NCI-H187 (cell line): ENCODE data around the gene JSRP1.

ENCODE experiments used
- DNase-seq, 2 experiments: peaks; one replicate each; lab custom pipeline; 2025; lab: John Stamatoyannopoulos, UW

Gene JSRP1

DNA sequence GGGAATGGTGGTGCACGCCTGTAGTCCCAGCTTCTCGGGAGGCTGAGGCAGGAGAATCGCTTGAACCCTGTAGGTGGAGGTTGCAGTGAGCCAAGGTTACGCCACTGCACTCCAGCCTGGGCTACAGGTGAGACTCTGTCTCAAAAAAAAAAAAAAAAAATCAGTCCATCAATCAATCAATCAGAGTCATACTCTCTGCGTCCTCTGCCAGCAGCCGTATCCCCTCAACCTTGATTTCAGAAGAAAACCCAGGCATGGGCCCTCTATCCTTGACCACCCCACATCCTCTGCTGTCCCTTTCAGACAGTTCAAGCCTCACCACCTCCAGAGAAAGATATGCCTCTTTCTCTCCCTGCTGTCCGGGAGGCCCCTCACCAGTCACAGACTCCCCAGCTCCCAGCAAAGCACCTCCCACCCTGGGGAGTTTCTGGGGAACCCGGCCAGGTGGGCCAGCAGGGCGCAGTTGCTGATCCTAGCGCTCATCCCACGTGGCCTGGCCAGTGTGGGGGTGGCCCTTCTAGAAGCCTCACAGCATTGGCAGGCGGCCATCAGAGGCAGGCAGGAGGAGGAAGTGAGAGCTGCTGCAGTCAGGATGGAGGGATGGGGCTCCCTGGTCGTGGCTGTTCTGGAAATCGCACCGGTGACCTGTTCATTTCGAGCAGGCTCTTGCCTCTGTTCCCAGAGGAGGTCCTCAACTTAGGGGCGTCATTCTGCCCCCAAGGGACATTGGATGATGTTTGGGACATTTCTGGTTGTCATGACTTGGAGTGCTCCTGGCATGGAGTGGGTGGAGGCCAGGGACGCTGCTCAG lies 10.2 kb upstream of the JSRP1 start:
- DNase-seq: no peak

DNA sequence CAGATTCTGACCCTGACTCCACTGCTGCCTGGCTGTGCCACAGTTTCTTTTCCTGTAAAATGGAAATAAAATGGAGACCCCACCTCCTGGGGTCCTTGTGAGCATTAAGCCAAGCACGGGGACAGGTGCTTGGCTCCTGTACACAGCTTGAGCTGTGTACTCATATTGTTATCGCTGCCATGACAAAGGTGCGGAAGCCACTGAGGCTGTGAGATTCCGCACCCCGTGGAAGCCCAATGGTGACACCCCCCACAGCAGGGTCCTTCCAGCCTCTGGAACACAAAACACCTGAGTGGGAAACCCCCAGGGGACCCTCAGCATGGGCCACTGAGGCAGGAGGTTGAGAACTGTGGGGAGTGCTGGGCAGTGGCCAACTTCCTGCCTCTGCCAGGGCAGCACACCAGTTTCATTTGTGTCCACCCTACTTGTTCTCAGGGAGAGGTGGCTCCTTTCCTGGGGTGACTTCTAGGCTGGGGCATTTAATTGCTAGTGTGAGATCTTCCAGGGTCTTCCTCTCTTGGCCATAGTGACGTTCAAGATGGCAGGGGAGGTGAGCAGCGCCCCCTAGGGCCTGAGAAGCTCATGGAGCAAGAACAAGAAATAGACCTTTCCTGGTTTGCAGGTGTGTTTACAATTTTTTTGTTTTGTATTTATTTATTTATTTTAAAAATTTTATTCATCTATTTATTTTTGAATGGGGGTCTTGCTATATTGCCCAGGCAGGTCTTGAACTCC lies 5.4 kb upstream of the JSRP1 start:
- no peak for DNase-seq

GRCh38 chr19:2260341-2260805 lies 4.2 kb upstream of the JSRP1 start:
- DNase-seq: no peak

DNA sequence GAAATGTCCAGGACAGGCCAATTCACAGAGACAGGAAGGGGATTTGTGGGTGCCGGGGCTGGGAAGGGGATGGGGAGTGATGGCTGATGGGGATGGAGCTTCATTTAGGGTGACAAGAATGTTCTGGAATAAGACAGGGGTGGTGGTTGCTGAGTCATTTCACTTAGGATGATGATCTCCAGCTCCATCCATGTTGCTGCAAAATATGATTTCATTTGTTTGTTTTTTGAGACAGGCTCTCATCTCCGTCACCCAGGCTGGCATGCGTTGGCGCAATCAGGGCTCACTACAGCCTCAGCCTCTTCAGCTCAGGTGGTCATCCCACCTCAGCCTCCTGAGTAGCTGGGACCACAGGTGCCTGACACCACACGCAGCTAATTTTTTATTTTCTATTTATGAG lies 3.1 kb upstream of the JSRP1 start:
- DNase-seq: no peak

DNA sequence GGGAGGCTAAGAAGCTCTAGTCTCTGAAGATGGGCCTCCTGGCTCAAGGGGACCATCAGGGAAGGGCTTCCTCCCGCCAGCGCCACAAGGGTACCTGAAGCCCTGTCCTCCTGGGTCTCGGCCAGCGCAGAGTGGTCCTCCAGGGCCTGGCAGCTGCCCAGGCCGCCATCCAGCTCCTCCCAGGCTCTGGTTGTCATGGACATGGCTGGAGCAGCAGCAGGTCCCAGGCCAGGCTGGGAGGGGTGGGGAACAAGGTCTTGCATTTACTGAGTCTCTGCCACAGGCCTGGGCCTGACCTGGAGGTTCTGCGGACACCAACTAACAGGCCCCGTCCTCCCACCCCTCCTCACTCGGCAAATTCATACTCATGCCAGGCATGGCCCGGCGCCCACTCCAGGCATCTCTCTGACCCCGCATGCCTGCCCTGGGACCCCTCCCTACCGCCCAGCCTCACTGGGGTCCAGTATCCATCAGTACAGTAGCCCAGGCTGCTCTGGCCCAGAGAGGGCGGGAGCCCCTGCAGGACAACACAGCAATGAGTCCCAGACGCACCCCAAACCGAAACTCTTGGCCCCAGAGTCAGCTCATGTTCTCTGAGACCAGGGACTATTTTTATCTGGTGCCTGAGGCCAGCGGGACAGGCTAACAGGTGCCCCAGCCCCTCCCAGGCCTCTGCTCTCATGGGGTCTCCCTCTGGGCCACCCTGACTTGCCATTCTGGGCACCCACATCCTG lies 938 bp downstream of the JSRP1 start:
- DNase-seq: no peak

- DNase-seq: no peak
Measured at GRCh38 chr19:2254064-2254872, 1.9 kb downstream of the JSRP1 start.

DNA sequence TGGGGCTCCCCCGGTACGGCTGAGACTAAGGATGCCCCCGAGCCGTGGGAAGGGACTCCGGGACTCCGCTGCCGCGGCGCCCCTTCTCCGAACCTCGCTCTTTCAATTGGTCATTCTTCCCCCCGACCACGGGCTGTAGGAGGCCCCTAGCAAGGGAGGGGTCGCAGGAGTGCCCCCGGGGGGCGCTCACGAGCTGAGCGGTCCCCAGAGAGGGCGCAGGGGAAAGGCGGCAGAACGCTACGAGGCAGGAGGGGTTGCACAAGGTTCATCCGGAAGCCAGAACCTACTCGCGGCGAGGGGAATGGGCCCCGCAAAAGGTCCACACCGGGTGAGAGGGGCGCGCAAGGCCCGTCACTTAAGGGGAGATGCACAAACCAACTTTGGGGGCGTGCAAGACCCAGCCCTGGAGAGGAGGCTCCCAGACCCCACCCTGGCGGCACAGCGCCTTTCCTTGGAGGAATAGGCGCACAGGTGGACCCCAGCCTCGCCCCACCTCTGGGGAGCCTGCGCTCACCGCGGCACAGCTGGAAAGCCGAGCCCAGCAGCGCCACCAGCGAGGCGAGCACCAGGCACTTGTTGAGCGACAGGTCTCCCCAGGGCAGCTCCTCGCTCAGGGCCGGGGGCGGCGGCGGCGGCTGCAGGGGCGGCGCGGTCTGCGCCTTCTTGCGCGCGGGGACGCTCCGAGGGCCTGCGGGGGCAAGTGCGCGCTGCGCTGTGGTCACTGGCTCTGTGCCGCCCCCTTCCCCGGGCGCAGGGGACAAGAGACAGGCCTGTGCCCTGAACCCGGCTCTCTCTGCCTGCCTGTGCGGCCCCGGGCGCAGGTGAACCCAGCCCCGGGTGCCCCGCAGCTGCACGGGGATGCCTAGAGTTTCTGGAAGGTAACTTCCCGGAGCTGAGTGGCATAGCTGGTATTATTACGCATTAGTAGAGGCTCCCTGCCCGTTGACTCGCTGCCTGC lies 2.8 kb downstream of the JSRP1 start:
- no peak for DNase-seq

DNA sequence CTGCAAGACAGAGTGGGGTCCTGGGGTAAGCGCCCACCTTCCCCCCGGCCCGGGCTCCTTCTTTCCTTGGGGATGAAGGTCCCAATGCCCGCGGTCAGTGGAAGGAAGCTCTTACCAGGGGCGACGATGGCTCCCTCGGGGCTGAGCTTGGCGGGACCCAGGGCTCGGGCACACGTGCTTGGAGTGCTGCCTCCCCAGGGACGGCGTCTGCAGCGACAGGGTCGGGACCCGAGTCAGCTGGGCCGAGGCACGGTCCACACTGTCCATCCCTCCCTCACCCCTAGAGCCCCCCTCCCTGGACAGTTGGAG lies 3.5 kb downstream of the JSRP1 start:
- no peak for DNase-seq

DNA sequence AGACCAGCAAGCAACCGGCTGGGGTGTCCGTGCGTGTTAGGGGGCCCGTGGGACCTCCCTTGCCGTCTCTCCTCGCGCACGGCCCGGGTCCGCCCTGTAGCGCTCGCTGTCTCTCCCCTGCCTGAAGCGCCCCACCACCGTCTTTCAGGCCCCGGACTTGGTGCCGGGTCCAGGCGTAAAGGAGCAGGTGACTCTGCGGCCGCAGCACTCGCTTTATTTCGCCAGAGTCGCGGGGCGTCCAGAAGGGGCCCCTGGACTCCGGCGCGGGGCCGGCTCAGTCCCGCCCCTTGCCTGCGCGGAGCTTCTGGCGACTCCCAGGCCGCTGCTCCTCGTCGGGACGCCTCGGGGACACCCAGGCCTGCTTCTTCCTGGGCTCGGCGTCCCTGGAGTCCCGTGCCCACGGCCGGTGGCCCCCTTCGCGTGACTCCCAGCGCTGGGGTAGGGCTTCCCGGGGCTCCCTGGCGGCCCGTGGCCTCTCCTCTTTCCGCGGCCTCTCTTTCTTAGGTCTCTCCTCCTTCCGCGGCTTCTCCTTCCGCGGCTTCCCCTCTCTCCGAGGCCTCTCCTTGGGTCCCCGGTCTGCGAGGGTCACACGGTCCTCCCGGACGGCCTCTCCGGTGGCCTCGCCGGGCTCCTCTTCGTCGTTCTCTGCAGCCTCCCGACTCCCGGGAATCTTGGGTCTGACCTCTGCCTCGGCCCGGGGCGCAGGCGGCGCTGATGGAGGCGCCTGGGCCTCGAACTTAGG lies 4.0 kb downstream of the JSRP1 start:
- no peak for DNase-seq

- no peak for DNase-seq
Measured at GRCh38 chr19:2251106-2252054, 4.8 kb downstream of the JSRP1 start.

GRCh38 chr19:2250766-2251105 lies 5.5 kb downstream of the JSRP1 start:
- no peak for DNase-seq

DNA sequence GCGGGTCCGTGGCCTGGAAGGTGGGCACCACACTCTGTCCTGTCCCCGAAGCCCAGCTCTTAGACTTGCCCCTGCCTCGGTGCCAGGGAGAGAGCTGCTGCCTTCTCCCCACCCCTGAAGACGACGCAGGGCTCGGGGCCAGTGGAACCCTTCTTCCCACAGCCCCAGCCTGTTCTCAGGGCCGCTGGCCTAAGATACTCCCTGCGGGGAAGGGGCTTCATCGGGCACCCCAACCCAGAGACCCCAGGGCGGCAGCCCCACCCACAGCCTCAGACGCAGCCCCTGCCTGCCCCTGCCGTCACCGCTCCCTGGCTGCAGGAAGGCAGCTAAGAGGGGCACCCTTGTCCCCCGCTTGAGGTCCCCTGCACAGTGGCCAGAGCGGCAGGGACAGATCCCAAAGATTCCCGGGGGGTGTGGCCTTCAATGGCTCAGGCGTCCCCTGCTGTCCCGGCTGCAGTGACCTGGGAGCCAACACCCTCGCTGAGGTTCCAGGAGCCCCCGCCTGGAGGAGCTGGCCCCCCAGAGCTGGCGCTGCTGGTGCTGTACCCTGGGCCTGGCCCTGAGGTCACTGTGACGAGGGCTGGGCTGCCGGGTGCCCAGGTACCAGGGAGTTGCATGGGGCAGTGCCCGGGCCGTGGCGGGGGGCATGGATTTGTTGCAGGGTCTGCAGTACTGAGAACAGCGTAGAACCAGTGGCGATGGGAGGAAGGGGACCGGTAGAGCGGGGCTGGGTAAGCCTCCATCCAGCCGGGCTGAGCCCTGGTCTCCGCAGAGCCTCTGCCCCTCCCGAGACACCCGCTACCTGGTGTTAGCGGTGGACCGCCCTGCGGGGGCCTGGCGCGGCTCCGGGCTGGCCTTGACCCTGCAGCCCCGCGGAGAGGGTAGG lies 6.1 kb downstream of the JSRP1 start:
- DNase-seq: no peak

GRCh38 chr19:2249010-2249866 lies 7.0 kb downstream of the JSRP1 start, which contains the start of gene AMH:
TSS of gene AMH (plus strand) at chr19:2249323. CDS start at chr19:2249333, 10 bp downstream.
- no peak for DNase-seq

- DNase-seq: no peak
Measured at GRCh38 chr19:2248136-2249009, 7.8 kb downstream of the JSRP1 start.

GRCh38 chr19:2247433-2248101 lies 8.7 kb downstream of the JSRP1 start:
- no peak for DNase-seq
